ENCODE results near the gene SPATA24.
"Not testable (repeated sequence)": the region's sequence is repeated elsewhere in the genome, so short reads cannot be mapped to it uniquely, and the experiment has no call there.

Gene SPATA24

DNA sequence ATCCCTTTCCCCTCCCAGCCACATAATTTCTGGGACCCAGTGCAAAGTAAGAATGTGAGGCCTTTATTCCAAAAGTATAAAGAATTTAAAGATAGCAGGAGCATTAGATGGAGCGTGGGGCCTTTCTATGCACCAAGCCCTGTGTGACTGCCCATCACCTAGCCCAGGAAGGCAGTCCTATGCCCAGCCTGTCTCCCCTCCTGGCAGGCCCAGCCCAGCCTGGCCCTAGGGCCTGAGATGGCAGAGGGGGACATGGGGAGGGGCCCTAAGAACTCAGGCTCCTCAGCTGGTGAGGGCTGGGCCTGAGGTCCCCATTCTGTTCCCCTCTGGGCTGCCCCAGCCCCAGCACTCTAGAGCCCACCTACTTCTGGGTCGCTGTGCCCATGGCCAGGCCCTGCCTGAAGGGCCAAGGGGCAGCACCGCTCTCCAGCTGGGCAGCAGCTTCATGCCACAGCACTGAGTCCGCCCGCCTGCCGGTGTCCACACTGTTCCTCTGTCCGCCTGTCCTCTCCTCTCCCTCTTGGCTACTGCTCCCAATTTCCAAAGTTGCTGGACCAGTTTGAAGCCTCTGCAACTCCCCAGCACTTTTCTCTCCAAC lies 19.8 kb downstream of the SPATA24 start:
- DNase-seq (ENCODE audit: extremely low read depth in 1 of 2, low read depth in 1 of 2), result no peak

DNA sequence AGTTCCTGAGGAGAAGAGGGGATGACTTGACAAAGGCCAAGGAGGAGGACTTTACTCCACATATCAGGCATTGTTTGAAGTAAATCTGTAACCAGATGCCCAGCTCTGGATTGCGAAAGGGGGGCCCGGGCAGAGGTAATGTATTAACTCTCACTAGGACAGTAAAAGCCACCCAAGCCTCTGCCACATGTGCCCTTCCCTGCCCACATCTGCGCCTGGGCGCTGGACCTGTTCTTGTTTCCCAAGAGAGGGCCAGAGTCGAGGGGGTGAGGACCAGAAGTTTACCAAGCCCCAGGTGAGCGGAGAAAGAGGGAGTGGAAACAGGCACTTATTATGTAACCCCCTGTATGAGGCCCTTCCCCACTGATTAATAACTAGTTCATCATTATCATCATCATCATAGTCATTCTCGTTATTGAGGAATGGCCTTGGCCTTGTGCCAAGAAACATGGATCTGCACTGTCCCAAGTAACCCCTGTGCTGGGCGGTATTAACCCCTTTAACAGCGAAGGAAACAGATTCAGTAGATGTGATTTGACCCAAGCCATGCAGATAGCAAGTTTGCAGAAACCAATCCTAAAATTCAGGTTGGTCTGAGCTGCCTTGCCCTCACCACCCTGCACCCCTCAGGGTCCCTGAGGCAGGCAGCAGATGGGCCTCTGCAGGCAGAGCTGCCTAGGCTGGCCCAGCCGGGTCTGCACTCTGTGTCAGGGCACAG lies 20.5 kb downstream of the SPATA24 start, which contains the start of gene SLC23A1:
TSS of gene SLC23A1 (minus strand) at position 23 of the 718 bp plus-strand sequence. CDS start 44 bp downstream, outside the sequence.
- no peak for DNase-seq (ENCODE audit: extremely low read depth in 1 of 2, low read depth in 1 of 2)

DNA sequence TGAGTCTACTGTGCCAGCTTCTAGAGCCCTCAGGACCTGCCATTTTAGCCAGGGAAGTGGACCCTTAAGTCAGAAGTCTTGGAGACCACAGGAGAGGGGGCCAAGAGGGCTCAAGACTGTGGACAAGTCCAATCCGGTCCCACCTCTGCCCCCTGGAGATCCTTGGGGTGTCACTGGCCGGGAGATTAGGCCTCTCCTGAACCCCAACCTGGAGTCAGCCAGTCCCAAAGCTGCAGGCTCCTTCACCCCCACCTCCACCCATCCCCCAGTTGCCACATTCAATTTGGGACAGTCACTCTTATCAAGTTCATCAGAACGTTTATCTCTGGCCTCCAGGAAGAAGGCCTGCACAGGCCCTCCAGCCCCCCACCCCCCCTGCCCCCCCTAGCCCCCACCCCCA lies 21.1 kb downstream of the SPATA24 start:
- no peak for DNase-seq (ENCODE audit: extremely low read depth in 1 of 2, low read depth in 1 of 2)

DNA sequence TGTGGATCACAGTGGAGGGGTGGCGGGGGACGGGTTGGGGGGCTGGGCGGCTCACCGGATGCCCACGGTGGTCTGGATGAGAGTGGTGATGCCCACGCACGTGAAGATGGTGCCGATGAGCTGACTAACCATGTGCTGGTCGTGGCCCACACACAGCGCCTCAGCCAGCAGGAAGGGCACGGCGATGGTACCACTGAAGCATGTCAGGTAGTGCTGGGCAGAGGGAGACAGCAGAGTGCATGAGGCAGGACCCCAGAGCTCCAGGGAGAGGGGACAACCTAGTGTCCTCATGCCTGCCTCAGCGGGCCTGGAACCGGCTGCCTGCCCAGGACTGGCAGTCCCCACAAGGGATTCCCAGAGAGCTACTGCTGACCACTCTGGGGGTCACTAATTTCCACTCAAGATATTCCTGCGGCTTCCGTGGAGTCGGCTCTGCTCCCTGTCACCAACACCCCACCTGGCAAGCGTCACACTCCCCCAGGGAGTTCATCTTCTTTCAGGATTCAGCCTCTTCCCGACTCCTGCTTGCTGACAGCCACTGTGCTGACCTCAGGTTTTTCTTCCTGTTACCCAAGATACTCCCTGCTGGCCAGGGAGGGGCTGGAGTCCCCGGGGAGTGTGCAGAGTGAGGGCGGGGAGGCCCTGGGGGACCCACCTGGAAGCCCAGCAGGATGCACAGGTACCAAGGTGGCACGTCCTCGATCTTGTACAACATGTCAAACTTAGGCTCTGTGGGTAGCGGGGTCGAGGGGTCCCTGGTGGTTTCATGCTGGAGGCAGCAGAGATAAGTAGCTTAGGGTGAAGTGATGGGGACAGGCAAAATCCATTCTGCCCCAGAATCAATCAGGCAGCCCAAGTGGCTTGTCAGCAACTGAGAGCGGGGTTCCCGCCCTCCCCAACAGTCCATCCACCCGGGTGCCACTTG lies 21.8 kb downstream of the SPATA24 start:
- DNase-seq (ENCODE audit: extremely low read depth in 1 of 2, low read depth in 1 of 2), result no peak

DNA sequence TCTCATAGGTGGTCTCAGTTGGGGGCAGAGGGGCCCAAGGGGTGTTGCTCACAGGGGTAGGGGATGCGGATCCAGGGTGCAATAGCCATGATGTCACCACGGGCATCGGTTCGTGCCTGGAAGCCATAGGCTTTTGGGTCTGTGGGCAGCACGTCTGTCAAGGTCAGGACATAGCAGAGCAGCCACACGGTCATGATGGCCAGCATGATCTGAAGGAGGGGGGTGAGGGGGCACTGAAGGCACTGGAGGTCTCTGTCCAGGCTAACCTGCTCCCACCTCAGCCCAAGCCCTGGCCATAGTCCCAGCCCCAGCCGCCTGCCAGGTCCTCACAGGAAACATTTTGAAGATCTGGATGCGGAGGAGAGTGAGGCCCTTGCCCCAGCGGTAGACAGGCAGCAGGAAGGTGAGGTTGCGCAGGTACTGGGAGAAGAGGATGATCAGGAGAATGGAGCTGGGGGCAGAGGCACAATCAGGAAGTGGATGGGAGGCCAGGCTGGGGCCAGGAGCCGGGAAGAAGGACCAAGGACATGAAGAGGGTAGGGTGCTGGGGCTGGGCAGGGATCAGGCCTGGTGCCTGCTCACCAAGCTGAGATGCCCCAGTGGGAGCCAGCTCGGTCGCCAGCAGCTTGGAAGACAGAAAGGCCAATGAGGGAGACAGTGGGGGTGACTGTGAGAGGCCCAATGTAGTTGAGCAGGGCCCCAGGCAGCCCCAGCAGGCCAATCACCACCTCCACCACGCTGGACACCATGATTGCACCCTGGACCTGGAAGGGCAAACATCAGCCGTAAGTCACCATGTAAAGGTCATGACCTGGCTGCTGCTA lies 24.1 kb downstream of the SPATA24 start:
- DNase-seq (ENCODE audit: extremely low read depth in 1 of 2, low read depth in 1 of 2), result no peak

DNA sequence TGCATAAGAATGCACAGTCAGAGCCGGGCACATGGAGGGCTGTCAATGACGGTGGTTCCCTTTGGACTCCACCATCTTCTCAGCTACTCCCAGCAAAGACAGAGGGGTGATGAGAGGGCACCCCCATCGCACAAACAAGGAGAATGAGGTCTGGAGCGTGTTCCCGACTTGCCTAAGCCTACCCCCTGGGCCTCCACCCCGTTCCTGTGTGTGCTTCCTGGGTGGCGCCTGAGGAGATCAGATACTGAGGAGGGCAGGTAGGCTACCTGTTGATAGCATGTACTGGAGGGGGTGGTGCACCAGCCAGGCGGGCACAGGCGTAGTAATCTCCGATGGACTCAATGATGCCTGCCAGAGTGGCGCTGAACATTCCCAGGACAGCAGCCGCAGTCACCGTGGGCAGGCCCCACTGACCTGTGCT lies 24.9 kb downstream of the SPATA24 start:
- DNase-seq (ENCODE audit: extremely low read depth in 1 of 2, low read depth in 1 of 2), result no peak

DNA sequence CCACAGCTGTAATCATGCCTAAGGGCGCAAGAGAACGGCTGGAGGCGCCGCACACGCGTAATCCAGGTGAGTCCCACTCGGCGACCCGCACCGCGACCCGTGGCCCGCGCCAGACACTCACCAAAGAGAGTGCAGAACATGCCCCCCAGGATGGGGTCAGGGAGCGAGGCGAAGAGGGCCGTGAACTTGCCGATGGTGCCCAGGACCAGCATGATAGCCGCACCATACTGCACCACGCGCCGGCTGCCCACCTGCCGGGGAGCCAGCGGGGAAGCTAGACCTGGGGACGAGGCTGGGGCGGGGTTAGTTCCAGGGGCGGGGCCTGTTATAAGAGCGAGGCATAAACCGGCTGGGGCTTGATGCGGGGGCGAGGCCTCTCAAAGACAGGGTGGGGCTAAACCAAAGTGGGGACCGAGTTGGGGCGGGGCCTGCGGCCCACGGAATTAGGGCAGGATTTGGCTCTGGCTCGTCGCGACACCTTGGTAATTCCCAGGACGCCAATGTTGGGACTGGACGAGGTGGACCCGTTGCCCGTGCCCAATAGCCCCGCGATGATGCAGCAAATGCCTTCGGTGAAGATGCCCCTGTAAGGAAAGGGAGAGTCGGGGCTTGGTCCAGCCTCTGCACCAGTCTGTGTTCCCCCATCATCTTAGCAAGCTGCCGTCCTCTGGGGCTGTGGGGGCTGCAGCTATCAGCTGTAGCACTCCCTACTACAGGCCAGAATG lies 25.6 kb downstream of the SPATA24 start:
- DNase-seq (ENCODE audit: extremely low read depth in 1 of 2, low read depth in 1 of 2), result no peak

DNA sequence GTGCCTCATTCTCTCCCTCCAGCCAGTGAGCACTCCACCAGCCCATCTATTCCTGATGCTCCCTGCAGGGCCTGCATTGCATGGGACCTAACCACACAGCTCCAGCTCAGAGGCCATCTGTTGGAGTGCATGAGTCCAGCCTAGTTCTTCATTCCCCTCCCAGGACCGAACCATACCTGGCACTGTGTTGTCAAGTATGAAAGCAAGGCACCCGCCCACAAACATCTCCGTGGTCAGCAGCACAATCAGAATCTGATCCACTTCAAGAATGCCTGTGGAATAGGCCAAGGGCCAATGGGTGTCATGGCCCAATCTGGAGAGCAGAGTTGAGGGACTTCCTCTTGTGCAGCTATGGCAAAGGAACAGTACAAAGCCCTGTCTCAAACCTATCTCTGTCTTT lies 26.7 kb downstream of the SPATA24 start:
- no peak for DNase-seq (ENCODE audit: extremely low read depth in 1 of 2, low read depth in 1 of 2)

DNA sequence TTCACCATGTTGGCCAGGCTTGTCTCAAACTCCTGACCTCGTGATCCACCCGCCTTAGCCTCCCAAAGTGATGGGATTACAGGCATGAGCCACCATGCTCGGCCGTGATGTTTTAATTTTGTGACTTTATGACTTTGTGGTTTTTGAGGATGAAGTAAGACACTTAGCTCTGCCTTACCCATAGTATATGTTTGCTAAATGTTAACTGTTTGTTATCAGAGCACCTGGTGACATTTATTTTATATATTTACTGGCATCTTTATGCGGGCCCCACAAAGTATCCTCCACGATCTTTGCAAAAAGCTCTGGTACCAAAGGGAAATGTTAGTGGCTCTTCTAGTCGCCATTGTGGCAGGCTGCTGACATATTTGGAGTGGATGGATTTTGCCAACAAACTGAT lies 27.5 kb downstream of the SPATA24 start:
- no peak for DNase-seq (ENCODE audit: extremely low read depth in 1 of 2, low read depth in 1 of 2)

DNA sequence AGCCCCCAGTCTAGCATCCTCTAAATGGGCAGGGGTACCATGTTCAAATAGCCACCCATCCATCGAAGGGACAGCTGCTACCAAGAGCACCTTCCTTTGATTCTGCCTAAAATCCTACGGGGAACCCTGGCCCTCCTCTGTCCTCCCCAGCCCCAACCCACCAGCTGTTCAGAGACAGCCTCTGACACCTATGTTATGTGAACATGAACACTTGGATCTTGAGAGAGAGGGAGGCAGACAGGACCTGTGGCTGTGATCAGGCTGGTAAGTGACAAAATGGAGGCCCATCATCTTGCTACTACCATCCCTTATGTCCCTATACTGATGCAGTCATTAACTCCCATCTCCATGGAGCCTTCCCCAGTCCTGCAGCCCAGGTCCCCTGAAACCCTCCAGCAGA lies 29.0 kb downstream of the SPATA24 start:
- no peak for DNase-seq (ENCODE audit: extremely low read depth in 1 of 2, low read depth in 1 of 2)

DNA sequence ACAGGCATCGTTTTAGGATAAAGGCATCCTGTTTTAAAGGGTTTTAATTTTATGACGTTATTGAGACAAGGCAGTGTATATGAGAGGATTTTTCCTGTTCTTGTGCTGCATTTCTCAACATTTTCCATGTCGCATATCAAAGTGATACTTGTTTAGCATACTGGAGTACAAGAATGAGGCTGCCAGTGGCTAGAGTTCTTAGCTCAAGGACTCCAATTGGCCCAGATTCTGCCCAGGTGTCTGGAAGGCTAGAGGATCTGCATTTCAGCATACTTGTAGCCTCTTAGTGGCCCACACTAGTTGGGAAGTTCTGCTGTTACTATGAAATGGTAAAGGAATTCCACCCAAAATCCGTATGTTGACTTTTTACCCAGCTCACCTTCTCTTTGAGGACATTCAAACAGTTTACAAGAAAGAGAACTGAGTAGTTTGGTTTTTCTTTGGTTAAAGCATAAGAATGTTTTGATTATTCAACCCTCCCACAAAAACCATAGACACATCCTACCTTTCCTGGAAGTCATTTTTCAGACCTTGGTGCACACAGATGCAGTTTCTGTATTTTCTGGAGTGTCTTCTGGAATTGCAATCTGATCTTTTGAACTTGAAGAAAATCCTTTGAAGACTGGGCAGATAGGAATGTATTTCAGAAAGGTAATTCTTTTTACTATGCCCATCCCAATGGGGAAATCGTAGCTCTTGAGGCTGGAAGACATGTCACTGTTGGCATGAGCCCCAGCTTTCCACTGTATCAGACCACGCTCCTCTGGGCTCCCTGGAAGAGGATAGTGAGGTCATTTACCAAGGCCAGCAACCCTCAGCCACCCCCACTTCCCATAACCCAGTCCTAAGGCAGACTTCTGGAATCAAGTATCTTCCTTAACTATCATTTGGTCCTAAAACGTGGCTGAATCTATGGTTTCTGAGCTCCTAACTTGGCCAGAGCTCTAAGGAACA lies 32.1 kb downstream of the SPATA24 start:
- DNase-seq (ENCODE audit: extremely low read depth in 1 of 2, low read depth in 1 of 2), result no peak

DNA sequence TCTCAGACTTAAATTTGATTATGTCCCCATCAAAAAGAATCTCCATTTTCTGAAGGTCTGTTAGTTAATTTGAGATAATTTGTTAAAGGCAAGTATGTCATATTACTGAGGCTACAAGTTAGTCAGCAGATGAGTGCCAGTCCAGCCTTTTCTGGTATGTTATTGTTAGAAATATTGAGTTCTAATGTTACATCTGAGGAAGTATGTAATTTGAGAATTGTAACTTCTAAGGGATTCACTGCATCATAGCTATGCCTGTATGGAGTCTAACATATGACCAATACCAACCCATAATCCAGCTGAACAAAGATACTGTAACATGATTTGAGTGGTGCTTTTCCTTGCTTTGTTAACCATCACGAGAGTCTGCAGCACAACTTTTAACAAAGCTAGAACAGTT lies 34.7 kb downstream of the SPATA24 start:
- no peak for DNase-seq (ENCODE audit: extremely low read depth in 1 of 2, low read depth in 1 of 2)

DNA sequence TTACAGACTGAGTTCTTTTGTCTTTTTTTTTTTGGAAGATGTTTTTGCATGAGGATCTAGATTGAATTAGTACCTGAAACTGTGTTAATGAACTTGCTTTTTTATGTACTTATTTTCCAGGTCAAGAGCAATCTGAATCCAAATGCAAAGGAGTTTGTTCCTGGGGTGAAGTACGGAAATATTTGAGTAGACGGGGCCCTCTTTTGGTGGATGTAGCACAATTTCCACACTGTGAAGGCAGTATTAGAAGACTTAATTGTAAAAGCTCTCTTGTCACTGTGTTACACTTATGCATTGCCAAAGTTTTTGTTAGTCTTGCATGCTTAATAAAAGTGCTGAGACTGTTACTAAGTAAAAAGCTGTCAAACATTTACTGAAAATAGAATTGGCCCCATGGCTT lies 35.3 kb downstream of the SPATA24 start:
- DNase-seq (ENCODE audit: extremely low read depth in 1 of 2, low read depth in 1 of 2), result no peak

DNA sequence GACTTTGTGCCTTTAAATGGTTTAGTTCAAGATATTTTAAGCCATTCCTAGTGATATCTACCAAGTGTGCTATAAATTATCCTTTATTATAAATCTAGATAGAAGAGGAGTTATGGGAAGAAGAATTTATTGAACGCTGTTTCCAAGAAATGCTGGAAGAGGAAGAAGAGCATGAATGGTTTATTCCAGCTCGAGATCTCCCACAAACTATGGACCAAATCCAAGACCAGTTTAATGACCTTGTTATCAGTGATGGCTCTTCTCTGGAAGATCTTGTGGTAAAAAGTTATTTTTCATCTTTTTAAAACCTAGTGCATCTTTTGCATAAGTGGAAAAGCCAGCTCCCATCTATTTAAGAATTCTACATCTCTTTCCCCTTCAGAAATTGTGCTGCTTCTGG lies 39.4 kb downstream of the SPATA24 start:
- DNase-seq (ENCODE audit: extremely low read depth in 1 of 2, low read depth in 1 of 2), result no peak

DNA sequence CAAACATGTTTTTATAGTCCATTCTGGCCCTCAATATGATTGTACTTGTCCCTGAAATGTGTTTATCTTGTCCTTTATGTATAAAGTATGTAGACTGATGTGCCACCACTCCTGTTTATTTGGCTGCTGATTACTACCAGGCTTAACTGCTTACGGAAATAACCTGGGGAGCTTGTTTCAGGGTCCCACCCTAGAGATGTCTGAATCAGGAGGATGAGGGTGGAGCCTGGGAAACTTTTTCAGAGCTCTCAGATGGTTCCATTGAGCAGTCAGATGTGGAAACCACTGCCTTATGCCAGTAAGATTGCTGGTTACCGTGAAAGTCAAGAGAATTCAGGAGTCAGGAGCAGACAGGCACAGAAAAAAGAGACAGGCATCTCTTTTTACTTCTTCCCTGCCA lies 40.0 kb downstream of the SPATA24 start:
- DNase-seq (ENCODE audit: extremely low read depth in 1 of 2, low read depth in 1 of 2), result no peak

DNA sequence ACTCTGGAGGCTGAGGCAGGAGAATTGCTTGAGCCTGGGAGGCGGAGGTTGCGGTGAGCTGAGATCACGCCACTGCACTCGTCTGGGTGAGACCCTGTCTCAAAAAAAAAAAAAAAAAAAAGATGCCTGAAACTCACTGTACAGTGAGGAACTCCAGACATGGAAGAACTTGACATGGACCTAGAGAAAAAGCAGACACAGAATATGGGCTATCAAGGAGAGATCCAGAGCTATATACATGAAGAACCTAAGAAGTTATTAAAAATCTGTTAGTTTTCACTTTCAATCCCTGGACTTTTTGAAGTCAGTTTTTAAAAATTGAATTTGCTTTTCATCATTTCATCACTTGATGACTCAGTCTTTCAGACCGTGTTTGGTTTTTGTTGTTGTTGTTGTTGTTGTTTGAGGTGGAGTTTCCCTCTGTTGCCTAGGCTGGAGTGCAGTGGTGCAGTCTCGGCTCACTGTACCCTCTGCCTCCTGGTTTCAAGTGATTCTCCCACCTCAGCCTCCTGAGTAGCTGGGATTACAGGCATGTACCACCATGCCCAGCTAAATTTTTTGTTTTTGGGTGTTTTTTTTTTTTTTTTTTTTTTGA lies 42.0 kb downstream of the SPATA24 start:
- no peak for DNase-seq (ENCODE audit: extremely low read depth in 1 of 2, low read depth in 1 of 2)

DNA sequence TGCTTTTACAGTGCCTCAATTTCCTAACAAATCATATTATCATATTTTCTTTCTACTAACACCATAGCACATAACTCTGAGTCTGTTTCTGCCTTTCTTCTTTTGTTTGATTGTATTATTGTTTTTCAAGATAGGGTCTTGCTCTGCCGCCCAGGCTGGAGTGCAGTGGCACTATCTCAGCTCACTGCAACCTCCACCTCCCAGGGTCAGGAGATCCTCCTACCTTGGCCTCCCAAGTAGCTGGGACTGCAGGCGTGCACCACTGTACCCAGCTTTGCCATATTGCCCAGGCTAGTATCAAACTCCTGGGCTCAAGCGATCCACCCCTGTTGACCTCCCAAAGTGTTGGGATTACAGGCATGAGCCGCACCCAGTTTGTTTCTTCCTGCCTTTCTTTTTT lies 43.5 kb downstream of the SPATA24 start:
- DNase-seq (ENCODE audit: extremely low read depth in 1 of 2, low read depth in 1 of 2), result no peak

DNA sequence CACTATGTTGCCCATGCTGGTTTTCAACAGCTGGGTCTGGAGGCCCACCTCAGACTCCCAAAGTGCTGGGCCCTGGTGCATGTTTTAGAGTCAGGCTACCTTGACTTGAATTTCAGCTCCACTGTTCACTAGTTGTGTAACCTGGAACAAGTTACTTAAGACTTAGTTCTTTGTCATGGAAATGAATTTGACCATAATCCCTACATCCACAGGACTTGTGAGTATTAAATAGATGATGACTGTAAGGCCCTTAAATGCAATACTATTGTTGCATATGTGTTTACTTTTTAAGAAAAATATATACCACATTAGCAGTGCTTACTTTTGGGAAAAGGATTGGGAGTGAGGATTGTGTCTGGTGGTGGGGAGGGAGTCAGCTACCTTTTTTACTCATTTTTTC lies 45.8 kb downstream of the SPATA24 start:
- DNase-seq (ENCODE audit: extremely low read depth in 1 of 2, low read depth in 1 of 2), result no peak

DNA sequence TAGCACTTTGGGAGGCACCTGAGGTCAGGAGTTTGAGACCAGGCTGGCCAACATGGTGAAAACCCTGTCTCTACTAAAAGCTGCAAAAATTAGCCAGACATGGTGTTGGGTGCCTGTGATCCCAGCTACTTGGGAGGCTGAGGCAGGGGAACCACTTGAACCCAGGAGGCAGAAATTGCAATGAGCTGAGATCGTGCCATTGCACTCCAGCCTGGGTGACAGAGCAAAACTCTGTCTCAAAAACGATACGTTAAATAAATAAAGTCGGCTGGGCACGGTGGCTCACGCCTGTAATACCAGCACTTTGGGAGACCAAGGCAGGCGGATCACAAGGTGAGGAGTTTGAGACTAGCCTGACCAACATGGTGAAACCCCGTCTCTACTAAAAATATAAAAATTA lies 48.0 kb downstream of the SPATA24 start:
- not testable (repeated sequence) for DNase-seq (ENCODE audit: extremely low read depth in 1 of 2, low read depth in 1 of 2)
